A549 (cell line): ENCODE results near the gene COL19A1. TPM values are rescaled to one million over a fixed set of nuclear protein-coding genes. Genes with fewer than 3 reads are reported as not detected.

ENCODE experiments used
- ATAC-seq, 2 experiments: fragments of 200-7000 bp in 1 of 2; fragments of >200 bp in 1 of 2; cut with Nextera tagmentation in 1 of 2; cut with Tn5 transposase in 1 of 2; 3 replicates each; pipeline versions ENCODE4 v1.8.0 to v1.9.1; 2018 to 2020; ENCODE audit warnings: mild to moderate bottlenecking in 1 of 2, moderate library complexity in 1 of 2
- CTCF ChIA-PET: fragments of 300-600 bp; sonication (Branson Sonifier 250); formaldehyde crosslinking; extraction: SDS; loops from one replicate; lab custom pipeline; 2021; ENCODE audit warnings: antibody characterized with exemption, inconsistent platforms; lab: Yijun Ruan, JAX
- POLR2A ChIA-PET: fragments of 350-600 bp; formaldehyde crosslinking; extraction: SDS; loops from one replicate; lab custom pipeline; 2021; ENCODE audit warnings: antibody characterized with exemption, inconsistent platforms; lab: Yijun Ruan, JAX
- DNase-seq, 2 experiments: peaks; one replicate each; pipeline versions ENCODE4 v3.0.0 to v3.0.0-alpha.2; 2011 to 2016; ENCODE audit warnings: low read depth in 1 of 2, low spot score in 1 of 2
- FAIRE-seq: peaks from 2 replicates; lab custom pipeline; 2011; peaks lifted over from hg19 to GRCh38; lab: Jason Lieb, UNC
- H3K27ac ChIP-seq, 2 experiments: fragments of >200 bp; sonication (Bioruptor Twin); formaldehyde crosslinking; 3 replicates each; pipeline ENCODE4 v1.5.1; 2016 to 2017
- H3K4me1 ChIP-seq: fragments of >200 bp; sonication (Bioruptor Twin); formaldehyde crosslinking; 3 replicates; pipeline ENCODE4 v1.6.1; 2016
- H3K4me2 ChIP-seq: fragments of >200 bp; sonication (Bioruptor Twin); formaldehyde crosslinking; 3 replicates; pipeline ENCODE4 v1.6.1; 2016
- H3K4me3 ChIP-seq: fragments of >200 bp; sonication (Bioruptor Twin); formaldehyde crosslinking; 3 replicates; pipeline ENCODE4 v1.5.1; 2016
- H3K9me3 ChIP-seq: fragments of >200 bp; sonication (Bioruptor Twin); formaldehyde crosslinking; 3 replicates; pipeline ENCODE4 v1.6.1; 2016
- BHLHE40 ChIP-seq: IDR thresholded peaks from 2 replicates; pipeline ENCODE4 v1.6.1; 2012; ENCODE audit warnings: low read depth, low read length, inconsistent platforms
- CBX2 ChIP-seq: fragments of 200-600 bp; sonication (generic); IDR thresholded peaks from 2 replicates; pipeline ENCODE4 v1.6.1; 2016; ENCODE audit warnings: low read depth, mild to moderate bottlenecking, borderline replicate concordance
- CHD2 ChIP-seq: fragments of 150-350 bp; IDR thresholded peaks from 2 replicates; pipeline ENCODE4 v1.6.1; 2014; ENCODE audit warnings: low read length; ENCODE audit not compliant: partially characterized antibody
- EHF ChIP-seq: fragments of 250-450 bp; sonication (Bioruptor Pico); IDR thresholded peaks from 2 replicates; pipeline ENCODE4 v1.5.0; 2020; ENCODE audit warnings: mild to moderate bottlenecking
- EHMT2 ChIP-seq: fragments of 200-600 bp; sonication (generic); IDR thresholded peaks from 2 replicates; pipeline ENCODE4 v1.6.1; 2016; ENCODE audit warnings: antibody characterized with exemption, low read depth, mild to moderate bottlenecking, moderate library complexity
- EP300 ChIP-seq, 2 experiments: fragments of >200 bp; sonication (Bioruptor Twin); formaldehyde crosslinking; IDR thresholded peaks; 2 replicates in 1 of 2; 3 replicates in 1 of 2; pipeline ENCODE4 v1.6.1; 2016 to 2017
- FOSL2 ChIP-seq, 2 experiments: fragments of 450-650 bp in 1 of 2; fragments of >200 bp in 1 of 2; sonication (Bioruptor Twin) in 1 of 2; formaldehyde crosslinking; IDR thresholded peaks; 2 replicates each; pipeline versions ENCODE4 v1.5.0 to v1.6.1; 2016 to 2020; ENCODE audit warnings: mild to moderate bottlenecking in 1 of 2, moderate library complexity in 1 of 2
- HDAC2 ChIP-seq: fragments of 200-600 bp; sonication (generic); IDR thresholded peaks from 2 replicates; pipeline ENCODE4 v1.6.1; 2016
- HOXA7 ChIP-seq: fragments of 250-450 bp; sonication (Bioruptor Pico); IDR thresholded peaks from 2 replicates; pipeline ENCODE4 v1.5.0; 2020; ENCODE audit warnings: mild to moderate bottlenecking, moderate library complexity
- KDM5A ChIP-seq: fragments of 200-600 bp; sonication (generic); IDR thresholded peaks from 2 replicates; pipeline ENCODE4 v1.6.1; 2016; ENCODE audit warnings: antibody characterized with exemption, mild to moderate bottlenecking
- NFE2L2 ChIP-seq: fragments of 150-350 bp; conservative IDR thresholded peaks from 2 replicates; pipeline ENCODE4 v1.6.1; 2014; ENCODE audit warnings: low read length
- POLR2A ChIP-seq: IDR thresholded peaks from 2 replicates; pipeline ENCODE4 v1.6.1; 2012; ENCODE audit warnings: mild to moderate bottlenecking, low read length
- RCOR1 ChIP-seq: fragments of 150-350 bp; IDR thresholded peaks from 2 replicates; pipeline ENCODE4 v1.6.1; 2014; ENCODE audit warnings: antibody characterized with exemption, low read length, low read depth
- RFX5 ChIP-seq: fragments of 450-650 bp; IDR thresholded peaks from 2 replicates; pipeline ENCODE4 v1.7.1; 2014; ENCODE audit warnings: antibody characterized with exemption, mild to moderate bottlenecking, moderate library complexity
- SMC3 ChIP-seq: fragments of >200 bp; sonication (Bioruptor Twin); formaldehyde crosslinking; IDR thresholded peaks from 3 replicates; pipeline ENCODE4 v1.6.1; 2018; ENCODE audit warnings: inconsistent platforms
- ZC3H11A ChIP-seq: fragments of 450-650 bp; IDR thresholded peaks from 2 replicates; pipeline ENCODE4 v1.6.1; 2014; ENCODE audit warnings: antibody characterized with exemption, mild to moderate bottlenecking
- ZNF302 ChIP-seq: fragments of 250-450 bp; sonication (Bioruptor Pico); IDR thresholded peaks from 2 replicates; pipeline ENCODE4 v1.9.0; 2021; ENCODE audit warnings: inconsistent platforms, mild to moderate bottlenecking, moderate library complexity
- WGBS: methylation state at CpG from one replicate; pipeline ENCODE4 v1.1.6; 2017; ENCODE audit errors: missing lambda C conversion rate; 5-methylcytosine and 5-hydroxymethylcytosine counted together
- polyA plus RNA-seq, 4 experiments: library from polyadenylated mRNA; depleted of rRNA in 3 of 4; stranded (reverse); fragments of >200 nt; fragmentation: RNase III in 1 of 4; extraction: RNeasy Plus Mini Kit Qiagen cat#74134 plus additional on column Dnase treatment in 1 of 4; gene quantifications; 2 replicates in 3 of 4; 3 replicates in 1 of 4; pipeline ENCODE4 v1.2.3, GENCODE V29; 2011 to 2017
- TF ChIP-seq, protein P1 (sequence below): fragments of >200 bp; sonication (Bioruptor Twin); formaldehyde crosslinking; IDR thresholded peaks from 3 replicates; pipeline ENCODE4 v1.5.1; 2016
- TF ChIP-seq, protein P2 (sequence below): IDR thresholded peaks from 2 replicates; pipeline ENCODE4 v1.6.1; 2012
- TF ChIP-seq, protein P3 (sequence below): fragments of 250-450 bp; sonication (Bioruptor Pico); IDR thresholded peaks from 2 replicates; pipeline ENCODE4 v1.5.0; 2021; ENCODE audit warnings: mild to moderate bottlenecking, moderate library complexity, borderline replicate concordance
- TF ChIP-seq, protein P4 (sequence below): IDR thresholded peaks from 2 replicates; pipeline ENCODE4 v1.6.1; 2012; ENCODE audit warnings: low read depth, borderline replicate concordance
- TF ChIP-seq, protein P5 (sequence below): fragments of >200 bp; sonication (Bioruptor Twin); formaldehyde crosslinking; IDR thresholded peaks from 2 replicates; pipeline ENCODE4 v1.6.1; 2016
- TF ChIP-seq, protein P6 (sequence below): fragments of 250-450 bp; sonication (Bioruptor Pico); IDR thresholded peaks from 2 replicates; pipeline ENCODE4 v1.5.0; 2020; ENCODE audit warnings: low read depth, mild to moderate bottlenecking, moderate library complexity
- TF ChIP-seq, protein P7 (sequence below): fragments of 150-350 bp; IDR thresholded peaks from 2 replicates; pipeline ENCODE4 v1.6.1; 2014; ENCODE audit warnings: low read depth, mild to moderate bottlenecking, low read length

The COL19A1 gene
- polyA plus RNA-seq, 2 of the 4 experiments (the other 2 are of a cell fraction) = not detected

DNA sequence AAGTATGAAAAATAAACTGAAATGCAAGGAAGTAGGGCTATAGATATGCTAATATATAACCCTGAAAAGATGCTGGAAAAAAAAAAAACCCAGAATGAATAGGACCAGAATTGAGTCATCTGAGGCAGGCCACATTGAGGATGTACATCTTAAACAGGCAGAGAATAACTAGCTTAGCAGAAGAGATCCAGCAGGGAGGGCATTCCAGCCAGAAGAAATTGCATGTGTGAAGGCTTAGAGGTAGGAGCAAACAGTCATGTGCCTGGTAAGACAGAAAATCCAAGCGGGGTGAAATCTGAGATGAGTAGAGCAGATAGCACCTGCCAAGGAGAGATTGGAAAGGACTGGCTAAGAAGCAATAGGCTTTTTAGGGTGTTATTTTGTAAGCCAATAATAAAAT, 2.6 kb downstream of the COL19A1 start (continued):
- TF ChIP-seq, protein P1, sequence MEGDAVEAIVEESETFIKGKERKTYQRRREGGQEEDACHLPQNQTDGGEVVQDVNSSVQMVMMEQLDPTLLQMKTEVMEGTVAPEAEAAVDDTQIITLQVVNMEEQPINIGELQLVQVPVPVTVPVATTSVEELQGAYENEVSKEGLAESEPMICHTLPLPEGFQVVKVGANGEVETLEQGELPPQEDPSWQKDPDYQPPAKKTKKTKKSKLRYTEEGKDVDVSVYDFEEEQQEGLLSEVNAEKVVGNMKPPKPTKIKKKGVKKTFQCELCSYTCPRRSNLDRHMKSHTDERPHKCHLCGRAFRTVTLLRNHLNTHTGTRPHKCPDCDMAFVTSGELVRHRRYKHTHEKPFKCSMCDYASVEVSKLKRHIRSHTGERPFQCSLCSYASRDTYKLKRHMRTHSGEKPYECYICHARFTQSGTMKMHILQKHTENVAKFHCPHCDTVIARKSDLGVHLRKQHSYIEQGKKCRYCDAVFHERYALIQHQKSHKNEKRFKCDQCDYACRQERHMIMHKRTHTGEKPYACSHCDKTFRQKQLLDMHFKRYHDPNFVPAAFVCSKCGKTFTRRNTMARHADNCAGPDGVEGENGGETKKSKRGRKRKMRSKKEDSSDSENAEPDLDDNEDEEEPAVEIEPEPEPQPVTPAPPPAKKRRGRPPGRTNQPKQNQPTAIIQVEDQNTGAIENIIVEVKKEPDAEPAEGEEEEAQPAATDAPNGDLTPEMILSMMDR = no peak
- TF ChIP-seq NFE2L2 (no peak), EHF (CRISPR knock-in tag) (no peak), HOXA7 (CRISPR knock-in tag) (no peak), RCOR1 (no peak), POLR2A (no peak), FOSL2 (IDR thresholded peaks at IDR 0.05) (no peak), FOSL2 (CRISPR knock-in tag; IDR thresholded peaks at IDR 0.05) (no peak), HDAC2 (no peak)
- TF ChIP-seq, protein P2, sequence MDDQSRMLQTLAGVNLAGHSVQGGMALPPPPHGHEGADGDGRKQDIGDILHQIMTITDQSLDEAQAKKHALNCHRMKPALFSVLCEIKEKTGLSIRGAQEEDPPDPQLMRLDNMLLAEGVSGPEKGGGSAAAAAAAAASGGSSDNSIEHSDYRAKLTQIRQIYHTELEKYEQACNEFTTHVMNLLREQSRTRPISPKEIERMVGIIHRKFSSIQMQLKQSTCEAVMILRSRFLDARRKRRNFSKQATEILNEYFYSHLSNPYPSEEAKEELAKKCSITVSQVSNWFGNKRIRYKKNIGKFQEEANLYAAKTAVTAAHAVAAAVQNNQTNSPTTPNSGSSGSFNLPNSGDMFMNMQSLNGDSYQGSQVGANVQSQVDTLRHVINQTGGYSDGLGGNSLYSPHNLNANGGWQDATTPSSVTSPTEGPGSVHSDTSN = no peak
- TF ChIP-seq, protein P3, sequence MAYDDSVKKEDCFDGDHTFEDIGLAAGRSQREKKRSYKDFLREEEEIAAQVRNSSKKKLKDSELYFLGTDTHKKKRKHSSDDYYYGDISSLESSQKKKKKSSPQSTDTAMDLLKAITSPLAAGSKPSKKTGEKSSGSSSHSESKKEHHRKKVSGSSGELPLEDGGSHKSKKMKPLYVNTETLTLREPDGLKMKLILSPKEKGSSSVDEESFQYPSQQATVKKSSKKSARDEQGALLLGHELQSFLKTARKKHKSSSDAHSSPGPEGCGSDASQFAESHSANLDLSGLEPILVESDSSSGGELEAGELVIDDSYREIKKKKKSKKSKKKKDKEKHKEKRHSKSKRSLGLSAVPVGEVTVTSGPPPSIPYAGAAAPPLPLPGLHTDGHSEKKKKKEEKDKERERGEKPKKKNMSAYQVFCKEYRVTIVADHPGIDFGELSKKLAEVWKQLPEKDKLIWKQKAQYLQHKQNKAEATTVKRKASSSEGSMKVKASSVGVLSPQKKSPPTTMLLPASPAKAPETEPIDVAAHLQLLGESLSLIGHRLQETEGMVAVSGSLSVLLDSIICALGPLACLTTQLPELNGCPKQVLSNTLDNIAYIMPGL (CRISPR knock-in tag) = no peak
- TF ChIP-seq, protein P4, sequence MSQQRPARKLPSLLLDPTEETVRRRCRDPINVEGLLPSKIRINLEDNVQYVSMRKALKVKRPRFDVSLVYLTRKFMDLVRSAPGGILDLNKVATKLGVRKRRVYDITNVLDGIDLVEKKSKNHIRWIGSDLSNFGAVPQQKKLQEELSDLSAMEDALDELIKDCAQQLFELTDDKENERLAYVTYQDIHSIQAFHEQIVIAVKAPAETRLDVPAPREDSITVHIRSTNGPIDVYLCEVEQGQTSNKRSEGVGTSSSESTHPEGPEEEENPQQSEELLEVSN = no peak

DNA sequence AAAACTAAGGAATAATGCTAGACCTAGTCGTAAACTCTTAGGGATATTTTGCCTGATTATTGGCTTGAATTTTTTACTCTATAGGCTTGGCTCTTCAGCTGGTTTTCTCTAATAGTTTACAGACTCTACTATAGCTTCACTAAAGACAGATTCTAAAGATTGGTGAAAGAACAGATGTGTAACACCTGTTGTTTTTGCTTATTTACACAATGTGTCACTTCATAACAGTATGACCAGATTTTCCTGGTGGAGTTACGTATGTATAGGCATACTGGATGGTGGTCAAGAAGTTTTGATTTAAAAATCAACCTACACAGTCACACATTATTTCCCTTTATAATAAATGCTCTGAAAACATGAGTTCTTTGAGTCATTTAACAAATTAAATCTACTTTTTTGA, 4.8 kb downstream of the COL19A1 start:
- no peak overlapping the region for H3K4me3 ChIP-seq
- no peak overlapping the region for H3K27ac ChIP-seq
- CTCF ChIA-PET = no interaction called here
- no peak overlapping the region for H3K4me2 ChIP-seq
- POLR2A ChIA-PET = no interaction called here
- TF ChIP-seq EHMT2 = no peak
- no peak for TF ChIP-seq ZC3H11A
- TF ChIP-seq, protein P3 (CRISPR knock-in tag) = no peak
- TF ChIP-seq ZNF302 (CRISPR knock-in tag) = no peak
- TF ChIP-seq POLR2A = no peak
- FAIRE-seq = no peak
- no peak for ATAC-seq
- no peak for DNase-seq
- 55% methylated on average over 2 of the region's 2 CpGs for WGBS
- peaks cover 3% of the 10 kb centered on the region; the same call in 1 of the 3 replicates for H3K4me1 ChIP-seq
- H3K9me3 ChIP-seq = no peaks in the 10 kb centered on the region

DNA sequence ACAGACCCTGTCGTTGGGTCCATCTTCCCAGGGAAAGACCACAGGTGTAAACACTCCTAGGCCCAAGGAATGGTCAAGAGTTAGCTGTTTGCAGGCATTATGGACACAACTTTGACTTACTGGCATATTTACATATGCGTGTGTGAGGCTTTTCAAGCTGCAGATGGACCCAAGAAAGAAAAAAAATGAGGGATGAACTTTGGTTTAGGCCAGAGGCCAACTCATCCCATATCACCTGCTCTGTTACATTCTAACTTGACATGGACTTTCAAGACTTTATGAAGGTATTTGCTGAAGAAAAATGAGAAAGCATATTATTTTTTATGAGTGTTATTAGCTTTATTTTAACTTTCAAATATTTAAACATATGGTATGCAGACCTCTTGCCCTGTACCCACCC, 6.9 kb downstream of the COL19A1 start:
- POLR2A ChIA-PET = no interaction called here
- FAIRE-seq (no peak), ATAC-seq (no peak), DNase-seq (no peak)
- WGBS = 27% methylated on average over 2 of the region's 2 CpGs
- H3K4me1 ChIP-seq = no peaks in the 10 kb centered on the region
- CTCF ChIA-PET = no interaction called here
- H3K9me3 ChIP-seq = no peaks in the 10 kb centered on the region
- no peak overlapping the region for H3K27ac ChIP-seq
- H3K4me2 ChIP-seq = no peak overlapping the region
- H3K4me3 ChIP-seq = no peak overlapping the region
- TF ChIP-seq EP300 (IDR thresholded peaks at IDR 0.05) (no peak), CBX2 (no peak), SMC3 (no peak), CHD2 (no peak), BHLHE40 (no peak), HDAC2 (no peak), ZC3H11A (no peak), KDM5A (no peak), RFX5 (no peak)
- TF ChIP-seq, protein P3 (CRISPR knock-in tag) = no peak
- TF ChIP-seq, protein P5, sequence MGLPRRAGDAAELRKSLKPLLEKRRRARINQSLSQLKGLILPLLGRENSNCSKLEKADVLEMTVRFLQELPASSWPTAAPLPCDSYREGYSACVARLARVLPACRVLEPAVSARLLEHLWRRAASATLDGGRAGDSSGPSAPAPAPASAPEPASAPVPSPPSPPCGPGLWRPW = no peak
- TF ChIP-seq, protein P6, sequence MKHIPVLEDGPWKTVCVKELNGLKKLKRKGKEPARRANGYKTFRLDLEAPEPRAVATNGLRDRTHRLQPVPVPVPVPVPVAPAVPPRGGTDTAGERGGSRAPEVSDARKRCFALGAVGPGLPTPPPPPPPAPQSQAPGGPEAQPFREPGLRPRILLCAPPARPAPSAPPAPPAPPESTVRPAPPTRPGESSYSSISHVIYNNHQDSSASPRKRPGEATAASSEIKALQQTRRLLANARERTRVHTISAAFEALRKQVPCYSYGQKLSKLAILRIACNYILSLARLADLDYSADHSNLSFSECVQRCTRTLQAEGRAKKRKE = no peak
- TF ChIP-seq, protein P7, sequence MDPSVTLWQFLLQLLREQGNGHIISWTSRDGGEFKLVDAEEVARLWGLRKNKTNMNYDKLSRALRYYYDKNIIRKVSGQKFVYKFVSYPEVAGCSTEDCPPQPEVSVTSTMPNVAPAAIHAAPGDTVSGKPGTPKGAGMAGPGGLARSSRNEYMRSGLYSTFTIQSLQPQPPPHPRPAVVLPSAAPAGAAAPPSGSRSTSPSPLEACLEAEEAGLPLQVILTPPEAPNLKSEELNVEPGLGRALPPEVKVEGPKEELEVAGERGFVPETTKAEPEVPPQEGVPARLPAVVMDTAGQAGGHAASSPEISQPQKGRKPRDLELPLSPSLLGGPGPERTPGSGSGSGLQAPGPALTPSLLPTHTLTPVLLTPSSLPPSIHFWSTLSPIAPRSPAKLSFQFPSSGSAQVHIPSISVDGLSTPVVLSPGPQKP = no peak
